OCI-LY1 (cell line): Measurements from ENCODE around the gene S100PBP.

Source experiments
- H2AFZ ChIP-seq: fragments of 200-600 bp; sonication (generic), shearing (Covaris generic); 2 replicates; pipeline ENCODE4 v1.6.0; 2014; ENCODE audit warnings: antibody characterized with exemption, mild to moderate bottlenecking, low read length
- H3F3A ChIP-seq: fragments of 200-600 bp; sonication (generic), shearing (Covaris generic); 2 replicates; pipeline ENCODE4 v1.6.0; 2014; ENCODE audit warnings: mild to moderate bottlenecking, antibody characterized with exemption, low read length, moderate library complexity; ENCODE audit not compliant: insufficient read depth
- H3K27ac ChIP-seq: fragments of 200-600 bp; sonication (generic); 2 replicates; pipeline ENCODE4 v1.5.1; 2014; ENCODE audit warnings: low read length, mixed run types, mild to moderate bottlenecking, low read depth; ENCODE audit not compliant: poor library complexity, severe bottlenecking
- H3K27me3 ChIP-seq: fragments of 200-600 bp; sonication (generic); 2 replicates; pipeline ENCODE4 v1.6.0; 2014; ENCODE audit warnings: antibody characterized with exemption, mild to moderate bottlenecking, low read length, moderate library complexity; ENCODE audit not compliant: insufficient read depth
- H3K36me3 ChIP-seq: fragments of 200-600 bp; sonication (generic); 2 replicates; pipeline ENCODE4 v1.6.1; 2014; ENCODE audit warnings: mild to moderate bottlenecking, antibody characterized with exemption, low read length, moderate library complexity, mixed read lengths; ENCODE audit not compliant: insufficient read depth
- H3K4me1 ChIP-seq: fragments of 200-600 bp; sonication (generic); 2 replicates; pipeline ENCODE4 v1.5.1; 2014; ENCODE audit warnings: mild to moderate bottlenecking, low read length, moderate library complexity; ENCODE audit not compliant: insufficient read depth, severe bottlenecking
- H3K4me2 ChIP-seq: fragments of 200-600 bp; sonication (generic), shearing (Covaris generic); 2 replicates; pipeline ENCODE4 v1.6.1; 2014; ENCODE audit warnings: low read length
- H3K4me3 ChIP-seq: fragments of 200-600 bp; sonication (generic); 2 replicates; pipeline ENCODE4 v1.5.1; 2014; ENCODE audit warnings: low read length, low read depth, mild to moderate bottlenecking, mixed read lengths; ENCODE audit not compliant: poor library complexity, severe bottlenecking
- H3K79me2 ChIP-seq: fragments of 200-600 bp; shearing (Covaris generic); 2 replicates; pipeline ENCODE4 v1.6.1; 2016; ENCODE audit warnings: mixed run types, low read length, mixed read lengths; ENCODE audit not compliant: insufficient read depth
- H3K9ac ChIP-seq: fragments of 200-600 bp; sonication (generic), shearing (Covaris generic); 2 replicates; pipeline ENCODE4 v1.6.1; 2014; ENCODE audit warnings: mild to moderate bottlenecking, low read length, mixed read lengths
- H3K9me2 ChIP-seq: fragments of 200-600 bp; sonication (generic), shearing (Covaris generic); 2 replicates; pipeline ENCODE4 v1.6.1; 2014; ENCODE audit warnings: low read depth, mild to moderate bottlenecking, low read length, mixed read lengths
- H3K9me3 ChIP-seq: fragments of 200-600 bp; shearing (Covaris generic); 2 replicates; pipeline ENCODE4 v1.6.1; 2014; ENCODE audit warnings: low read length, mixed read lengths
- H4K20me1 ChIP-seq: fragments of 200-600 bp; sonication (generic), shearing (Covaris generic); 2 replicates; pipeline ENCODE4 v1.6.0; 2016; ENCODE audit warnings: mild to moderate bottlenecking, low read length; ENCODE audit not compliant: insufficient read depth
- EZH2 ChIP-seq: fragments of 200-600 bp; sonication (generic), shearing (Covaris generic); IDR thresholded peaks from 2 replicates; pipeline ENCODE4 v1.8.0; 2017; ENCODE audit warnings: borderline replicate concordance, mixed run types, mild to moderate bottlenecking, antibody characterized with exemption, low read length, moderate library complexity, mixed read lengths
- TF ChIP-seq, protein P1 (sequence below): fragments of 200-600 bp; sonication (generic), shearing (Covaris generic); IDR thresholded peaks from 2 replicates; pipeline ENCODE4 v1.5.1; 2017; ENCODE audit warnings: mild to moderate bottlenecking, antibody characterized with exemption, low read length, moderate library complexity, mixed read lengths

The S100PBP gene

GRCh38 chr1:32883338-32884031, 66.0 kb downstream of the S100PBP start:
- no peaks in the 10 kb centered on the region for H3K36me3 ChIP-seq
- no peak overlapping the region for H3K4me3 ChIP-seq

GRCh38 chr1:32884032-32884372, 66.5 kb downstream of the S100PBP start:
- no peaks in the 10 kb centered on the region for H3K4me1 ChIP-seq
- no peak overlapping the region for H3K9ac ChIP-seq
- no peak overlapping the region for H3K4me3 ChIP-seq
- no peaks in the 10 kb centered on the region for H3K36me3 ChIP-seq
- H3K9me3 ChIP-seq = no peaks in the 10 kb centered on the region
- no peak overlapping the region for H3K27ac ChIP-seq
- no peak overlapping the region for H2AFZ ChIP-seq
- H3K4me2 ChIP-seq = no peak overlapping the region
- H3K27me3 ChIP-seq = peaks cover 3% of the 10 kb centered on the region; the same call in 1 of the 2 replicates
- H4K20me1 ChIP-seq = no peaks in the 10 kb centered on the region
- TF ChIP-seq EZH2 = no peak
- TF ChIP-seq, protein P1, sequence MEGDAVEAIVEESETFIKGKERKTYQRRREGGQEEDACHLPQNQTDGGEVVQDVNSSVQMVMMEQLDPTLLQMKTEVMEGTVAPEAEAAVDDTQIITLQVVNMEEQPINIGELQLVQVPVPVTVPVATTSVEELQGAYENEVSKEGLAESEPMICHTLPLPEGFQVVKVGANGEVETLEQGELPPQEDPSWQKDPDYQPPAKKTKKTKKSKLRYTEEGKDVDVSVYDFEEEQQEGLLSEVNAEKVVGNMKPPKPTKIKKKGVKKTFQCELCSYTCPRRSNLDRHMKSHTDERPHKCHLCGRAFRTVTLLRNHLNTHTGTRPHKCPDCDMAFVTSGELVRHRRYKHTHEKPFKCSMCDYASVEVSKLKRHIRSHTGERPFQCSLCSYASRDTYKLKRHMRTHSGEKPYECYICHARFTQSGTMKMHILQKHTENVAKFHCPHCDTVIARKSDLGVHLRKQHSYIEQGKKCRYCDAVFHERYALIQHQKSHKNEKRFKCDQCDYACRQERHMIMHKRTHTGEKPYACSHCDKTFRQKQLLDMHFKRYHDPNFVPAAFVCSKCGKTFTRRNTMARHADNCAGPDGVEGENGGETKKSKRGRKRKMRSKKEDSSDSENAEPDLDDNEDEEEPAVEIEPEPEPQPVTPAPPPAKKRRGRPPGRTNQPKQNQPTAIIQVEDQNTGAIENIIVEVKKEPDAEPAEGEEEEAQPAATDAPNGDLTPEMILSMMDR = no peak
- H3K9me2 ChIP-seq = no peaks in the 10 kb centered on the region
- no peaks in the 10 kb centered on the region for H3K79me2 ChIP-seq
- no peaks in the 10 kb centered on the region for H3F3A ChIP-seq

More at GRCh38 chr1:32883338-32884031, 66.0 kb downstream of the S100PBP start:
- Histone ChIP-seq H3F3A (no peaks in the 10 kb centered on the region), H3K9me3 (no peaks in the 10 kb centered on the region), H3K9me2 (no peaks in the 10 kb centered on the region), H3K79me2 (no peaks in the 10 kb centered on the region), H3K27me3 (peaks cover 3% of the 10 kb centered on the region), H3K27ac (no peak overlapping the region), H3K4me1 (no peaks in the 10 kb centered on the region), H3K9ac (no peak overlapping the region), H4K20me1 (no peaks in the 10 kb centered on the region), H2AFZ (no peak overlapping the region), H3K4me2 (no peak overlapping the region)
- TF ChIP-seq, protein P1 = no peak
- no peak for TF ChIP-seq EZH2

DNA sequence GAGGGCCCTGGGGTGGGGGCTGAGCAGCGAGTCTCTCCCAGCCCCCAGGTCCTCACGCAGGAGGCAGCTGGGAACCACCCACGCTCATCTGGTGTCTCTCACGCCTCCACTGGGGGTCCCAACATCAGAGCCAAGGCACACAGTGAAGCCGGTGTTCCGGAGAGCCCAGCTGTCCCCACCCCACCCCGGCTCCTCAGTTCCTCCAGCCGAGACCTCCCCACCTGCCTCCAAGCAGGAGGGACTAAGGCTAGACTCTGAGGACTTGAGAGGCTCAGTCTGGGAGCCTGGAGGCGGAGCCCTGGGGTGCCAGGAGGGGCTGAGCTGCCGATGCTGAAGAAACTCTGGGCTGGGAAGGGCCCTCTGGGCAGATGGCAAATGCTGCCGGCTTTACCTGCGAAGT, 67.3 kb downstream of the S100PBP start:
- Histone ChIP-seq H3K27ac (no peak overlapping the region), H3K79me2 (no peaks in the 10 kb centered on the region), H3K4me1 (no peaks in the 10 kb centered on the region), H3K9me3 (no peaks in the 10 kb centered on the region), H3F3A (no peaks in the 10 kb centered on the region), H3K9me2 (no peaks in the 10 kb centered on the region), H4K20me1 (no peaks in the 10 kb centered on the region), H3K9ac (no peak overlapping the region), H3K36me3 (no peaks in the 10 kb centered on the region), H3K27me3 (peaks cover 3% of the 10 kb centered on the region; the same call in 1 of the 2 replicates), H2AFZ (no peak overlapping the region), H3K4me3 (no peak overlapping the region), H3K4me2 (no peak overlapping the region)
- TF ChIP-seq EZH2 = no peak
- TF ChIP-seq, protein P1 = no peak
